GM21367 (cell line): Measurements from ENCODE around the gene NARS2.
"Not testable (repeated sequence)": the region's sequence is repeated elsewhere in the genome, so short reads cannot be mapped to it uniquely, and the experiment has no call there.

Experiments
- ATAC-seq: cut with Tn5 transposase; IDR thresholded peaks from one replicate; pipeline ENCODE4 v1.9.1; 2021; ENCODE audit not compliant: unreplicated experiment

NARS2 gene

GRCh38 chr11:78576549-78577097, 2.0 kb upstream of the NARS2 start:
- no peak for ATAC-seq

- no peak for ATAC-seq
Observed at GRCh38 chr11:78575478-78575877, 814 bp upstream of the NARS2 start.

GRCh38 chr11:78573681-78574080, 983 bp downstream of the NARS2 start:
- no peak for ATAC-seq

GRCh38 chr11:78573271-78573670, 1.4 kb downstream of the NARS2 start:
- no peak for ATAC-seq

- no peak for ATAC-seq
Observed at GRCh38 chr11:78572394-78572793, 2.3 kb downstream of the NARS2 start.

GRCh38 chr11:78570031-78570430, 4.6 kb downstream of the NARS2 start:
- no peak for ATAC-seq

- ATAC-seq, result no peak
Observed at GRCh38 chr11:78567209-78567608, 7.5 kb downstream of the NARS2 start.

- ATAC-seq, result no peak
Observed at GRCh38 chr11:78564490-78565467, 9.9 kb downstream of the NARS2 start.

- not testable (repeated sequence) for ATAC-seq
Observed at GRCh38 chr11:78564037-78564436, 10.6 kb downstream of the NARS2 start.

- not testable (repeated sequence) for ATAC-seq
Observed at GRCh38 chr11:78563090-78563489, 11.6 kb downstream of the NARS2 start.

GRCh38 chr11:78562398-78562797, 12.3 kb downstream of the NARS2 start:
- no peak for ATAC-seq

- ATAC-seq, result no peak
Observed at GRCh38 chr11:78560826-78561484, 13.7 kb downstream of the NARS2 start.

- ATAC-seq, result no peak
Observed at GRCh38 chr11:78560153-78560552, 14.5 kb downstream of the NARS2 start.

- ATAC-seq, result no peak
Observed at GRCh38 chr11:78557236-78557635, 17.4 kb downstream of the NARS2 start.

- no peak for ATAC-seq
Observed at GRCh38 chr11:78555592-78555991, 19.1 kb downstream of the NARS2 start.

GRCh38 chr11:78552881-78553280, 21.8 kb downstream of the NARS2 start:
- no peak for ATAC-seq

GRCh38 chr11:78552139-78552538, 22.5 kb downstream of the NARS2 start:
- ATAC-seq, result not testable (repeated sequence)

- ATAC-seq, result no peak
Observed at GRCh38 chr11:78551066-78551465, 23.6 kb downstream of the NARS2 start.

GRCh38 chr11:78549624-78550409, 24.8 kb downstream of the NARS2 start:
- no peak for ATAC-seq

GRCh38 chr11:78548911-78549590, 25.6 kb downstream of the NARS2 start:
- no peak for ATAC-seq
